PFSK-1 (cell line): Measurements from ENCODE around the gene CES2.

Experiments used
- FOXP2 ChIP-seq: optimal IDR thresholded peaks from 2 replicates; pipeline ENCODE3; 2011; ENCODE audit warnings: borderline replicate concordance, control low read depth, inconsistent platforms; ENCODE audit not compliant: insufficient read depth; ENCODE audit errors: extremely low read length, extremely low read depth
- POLR2AphosphoS5 ChIP-seq: IDR thresholded peaks from 2 replicates; pipeline ENCODE4 v1.6.1; 2012; ENCODE audit warnings: low read depth, mild to moderate bottlenecking, control low read depth, low read length, moderate library complexity

GRCh38 chr16:66911801-66912200 lies 23.5 kb upstream of the CES2 start:
- TF ChIP-seq FOXP2: no peak
- no peak for TF ChIP-seq POLR2AphosphoS5
